ENCODE data around the gene LPIN1.
"Not testable (repeated sequence)": the region's sequence is repeated elsewhere in the genome, so short reads cannot be mapped to it uniquely, and the experiment has no call there.

LPIN1 gene

DNA sequence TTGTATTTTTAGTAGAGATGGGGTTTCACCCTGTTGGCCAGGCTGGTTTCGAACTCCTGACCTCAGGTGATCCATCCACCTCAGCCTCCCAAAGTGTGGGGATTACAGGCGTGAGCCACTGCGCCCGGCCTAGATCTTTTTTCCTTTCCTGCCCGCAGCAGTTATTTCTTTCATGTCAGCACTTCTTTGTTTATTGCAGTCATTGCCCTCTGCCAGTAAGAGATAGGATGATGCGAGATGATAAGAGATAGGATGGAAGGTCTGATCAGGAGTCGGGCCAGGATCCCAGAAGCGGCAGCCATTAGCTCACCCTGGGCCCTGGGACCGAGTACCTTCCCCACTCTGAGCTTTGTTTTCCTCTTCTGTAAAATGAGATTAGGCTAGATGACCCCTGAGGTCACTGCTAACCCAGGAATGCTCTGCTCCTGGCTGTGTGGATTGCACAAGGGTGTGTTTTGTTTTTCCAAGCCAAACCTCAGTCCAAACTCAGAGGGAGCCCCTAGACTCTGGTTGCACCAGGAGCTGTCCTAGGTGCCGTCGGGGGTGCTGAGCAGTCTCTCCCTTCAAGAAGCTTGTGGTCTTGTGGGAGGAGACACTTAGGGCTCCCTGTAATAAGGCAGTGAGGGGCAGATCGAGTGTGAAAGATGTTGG, 63.3 kb downstream of the LPIN1 start:
- no peak for DNase-seq (ENCODE audit: low read depth in 1 of 2, low spot score in 1 of 2)

DNA sequence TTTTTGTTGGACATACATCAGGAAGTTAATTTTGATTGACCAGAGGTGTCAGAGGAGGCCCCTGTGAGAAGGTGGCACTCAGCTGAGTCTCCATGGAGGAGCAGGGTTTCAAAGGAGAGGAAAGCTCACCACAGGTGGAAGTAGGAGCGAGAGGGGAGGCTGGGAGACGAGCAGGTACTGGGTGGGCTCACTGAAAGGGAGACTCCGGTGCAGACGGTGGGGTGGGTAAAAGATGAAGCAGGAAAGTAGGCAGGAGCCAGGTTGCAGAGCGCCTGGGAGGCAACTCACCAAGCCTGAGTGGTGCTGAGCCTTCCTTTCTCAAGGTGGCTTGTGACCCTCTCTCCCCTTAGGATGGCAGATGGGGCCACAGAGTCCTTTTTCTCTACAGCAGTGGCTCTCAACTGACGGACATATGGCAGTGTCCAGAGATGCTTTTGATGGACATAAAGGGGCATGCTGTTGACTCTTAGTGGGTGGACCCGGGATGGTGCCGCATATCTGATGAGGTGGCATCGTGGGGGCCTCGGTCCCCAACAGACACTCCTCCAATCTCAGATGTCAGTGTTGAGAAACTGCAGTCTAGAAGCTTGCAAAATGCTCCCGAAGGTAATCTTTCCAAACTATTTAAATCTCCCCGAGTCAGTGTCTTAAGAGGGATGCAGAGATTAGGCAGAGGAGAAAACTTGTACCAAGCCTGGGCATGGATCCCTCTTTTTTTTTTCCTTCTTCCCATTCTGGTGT, 64.0 kb downstream of the LPIN1 start:
- no peak for DNase-seq (ENCODE audit: low read depth in 1 of 2, low spot score in 1 of 2)

DNA sequence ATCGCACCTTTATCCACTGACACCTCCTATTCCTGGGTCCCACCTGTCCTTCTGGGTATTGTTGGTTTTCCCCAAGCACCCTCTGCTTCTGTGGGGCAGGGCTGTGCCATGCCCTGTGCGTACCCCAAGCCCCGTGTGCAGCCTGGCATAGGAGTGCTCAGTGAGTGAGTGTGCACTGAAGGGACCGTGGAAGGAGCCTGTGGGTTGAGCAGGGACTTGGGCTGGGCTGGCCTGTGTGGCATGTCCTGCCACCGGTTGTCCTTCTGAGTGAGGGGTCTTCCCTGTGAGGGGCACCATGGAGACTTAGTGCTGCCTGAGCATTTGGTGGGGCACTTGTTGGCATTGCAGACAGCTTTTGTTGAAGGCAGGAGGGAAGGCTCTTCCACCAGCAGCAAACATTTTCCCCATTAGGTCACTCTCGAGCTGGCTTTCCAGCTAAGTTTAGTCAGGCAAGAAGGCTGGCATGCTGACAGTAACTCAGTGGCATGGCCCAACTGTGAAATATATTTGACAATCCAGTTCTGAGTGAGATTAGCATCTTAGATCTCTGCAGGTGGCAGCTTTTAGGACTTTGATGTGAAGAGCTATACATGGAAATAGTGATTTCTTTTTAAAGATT, 64.7 kb downstream of the LPIN1 start:
- no peak for DNase-seq (ENCODE audit: low read depth in 1 of 2, low spot score in 1 of 2)

DNA sequence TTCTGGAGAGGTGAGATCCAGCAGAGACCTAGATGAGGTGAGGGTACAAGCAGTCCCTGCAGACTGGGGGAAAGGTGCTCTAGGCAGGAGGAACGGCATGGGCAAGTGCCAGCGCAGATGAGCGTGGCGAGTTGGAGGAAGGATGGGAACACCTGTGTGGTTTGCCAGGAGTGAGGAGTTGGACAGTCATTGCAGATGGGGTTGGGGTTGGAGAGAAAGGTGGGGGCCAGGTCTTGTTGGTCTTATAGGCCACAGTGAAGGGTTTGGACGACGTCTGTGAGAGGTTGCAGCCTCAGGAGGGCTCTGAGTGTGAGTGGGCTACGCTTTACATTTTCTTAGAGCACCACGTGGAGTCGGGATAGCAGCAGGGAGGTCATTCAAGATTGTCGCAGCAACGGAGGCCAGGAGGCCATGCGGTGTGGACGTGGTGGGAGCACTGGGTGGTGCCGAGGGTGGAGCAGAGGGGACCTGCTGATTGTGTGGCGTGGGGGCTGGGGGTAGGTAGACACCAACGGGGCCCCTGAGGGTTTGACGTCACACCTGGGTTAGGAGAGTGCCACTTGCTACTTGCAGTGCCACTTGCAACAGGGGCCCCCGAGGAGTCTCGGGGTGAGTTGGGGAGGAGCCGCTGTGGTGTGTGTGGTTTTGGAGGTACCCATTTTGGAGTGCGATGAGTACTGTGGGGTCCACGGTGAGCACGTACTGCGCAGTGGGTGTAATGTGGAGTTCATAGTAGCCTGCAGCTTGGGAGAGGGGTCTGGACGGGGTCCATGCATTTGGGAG, 66.2 kb downstream of the LPIN1 start:
- DNase-seq (ENCODE audit: low read depth in 1 of 2, low spot score in 1 of 2) = no peak

DNA sequence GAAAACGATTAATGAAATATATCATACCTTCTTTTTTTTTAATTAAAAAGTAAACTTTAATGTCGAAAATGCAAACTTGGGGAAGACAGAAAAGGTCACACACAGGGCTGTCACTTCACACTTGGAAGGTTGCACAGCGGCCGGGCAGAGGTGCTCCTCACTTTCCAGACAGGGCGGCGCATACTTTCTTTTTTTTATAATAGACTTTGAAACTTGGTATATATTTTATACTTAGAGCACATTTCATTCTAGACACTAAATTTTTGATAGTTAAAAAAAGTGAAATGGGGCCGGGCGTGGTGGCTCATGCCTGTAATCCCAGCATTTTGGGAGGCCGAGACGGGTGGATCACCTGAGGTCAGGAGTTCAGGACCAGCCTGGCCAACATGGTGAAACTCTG, 66.9 kb downstream of the LPIN1 start:
- DNase-seq (ENCODE audit: low read depth in 1 of 2, low spot score in 1 of 2) = not testable (repeated sequence)

DNA sequence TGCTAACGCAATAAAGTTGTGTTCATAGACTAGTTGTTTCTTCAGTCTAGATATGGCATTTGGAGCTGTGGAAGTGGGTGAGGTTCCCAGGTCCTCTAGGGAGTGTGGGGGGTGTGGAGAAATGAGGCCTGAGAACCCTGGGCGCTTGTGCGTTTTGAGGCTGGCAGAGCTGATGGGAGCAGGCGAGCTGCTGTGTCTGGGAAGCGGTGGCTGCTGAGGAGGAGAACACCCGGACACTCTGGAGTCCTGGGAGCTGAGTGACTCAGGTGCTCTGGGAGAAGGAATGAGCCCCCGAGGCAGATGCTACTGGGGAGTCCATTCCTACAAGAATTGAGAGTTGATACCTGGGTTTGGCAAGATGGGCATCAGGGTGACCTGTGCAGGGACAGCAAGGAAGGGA, 67.5 kb downstream of the LPIN1 start:
- DNase-seq (ENCODE audit: low read depth in 1 of 2, low spot score in 1 of 2) = no peak

DNA sequence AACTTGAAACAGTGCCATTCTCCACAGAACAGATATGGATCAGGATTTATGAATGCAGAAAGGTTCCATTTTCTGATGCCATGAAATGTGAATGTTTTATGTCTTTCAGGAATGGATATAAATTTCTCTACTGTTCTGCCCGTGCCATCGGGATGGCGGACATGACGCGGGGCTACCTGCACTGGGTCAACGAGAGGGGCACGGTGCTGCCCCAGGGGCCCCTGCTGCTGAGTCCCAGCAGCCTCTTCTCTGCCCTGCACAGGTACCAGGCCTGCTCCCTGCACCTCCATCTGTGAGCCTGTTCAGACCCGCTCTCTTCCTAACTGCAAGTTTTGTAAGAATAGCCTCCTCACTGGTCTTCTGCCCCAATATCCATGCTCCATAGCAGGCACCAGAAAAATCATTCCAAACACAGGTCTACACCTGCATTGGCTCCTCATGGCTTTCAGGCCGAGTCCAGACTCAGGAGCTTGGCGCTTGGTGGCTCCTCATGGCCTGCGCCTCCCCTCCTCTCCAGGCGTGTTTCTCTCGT, 68.6 kb downstream of the LPIN1 start:
- no peak for DNase-seq (ENCODE audit: low read depth in 1 of 2, low spot score in 1 of 2)

DNA sequence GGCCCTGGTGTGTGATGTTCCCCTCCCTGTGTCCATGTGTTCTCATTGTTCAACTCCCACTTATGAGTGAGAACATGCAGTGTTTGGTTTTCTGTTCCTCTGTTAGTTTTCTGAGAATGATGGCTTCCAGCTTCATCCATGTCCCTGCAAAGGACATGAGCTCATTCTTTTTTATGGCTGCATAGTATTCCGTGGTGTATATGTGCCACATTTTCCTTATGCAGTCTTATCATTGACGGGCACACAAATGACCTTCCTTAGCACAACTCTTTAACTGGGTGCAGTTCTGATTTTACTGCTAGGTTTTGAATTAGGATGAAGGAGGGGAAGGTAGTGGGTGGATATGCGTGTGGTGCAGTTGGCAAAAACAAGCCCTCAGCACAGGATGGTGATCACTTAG, 70.5 kb downstream of the LPIN1 start:
- not testable (repeated sequence) for DNase-seq (ENCODE audit: low read depth in 1 of 2, low spot score in 1 of 2)

DNA sequence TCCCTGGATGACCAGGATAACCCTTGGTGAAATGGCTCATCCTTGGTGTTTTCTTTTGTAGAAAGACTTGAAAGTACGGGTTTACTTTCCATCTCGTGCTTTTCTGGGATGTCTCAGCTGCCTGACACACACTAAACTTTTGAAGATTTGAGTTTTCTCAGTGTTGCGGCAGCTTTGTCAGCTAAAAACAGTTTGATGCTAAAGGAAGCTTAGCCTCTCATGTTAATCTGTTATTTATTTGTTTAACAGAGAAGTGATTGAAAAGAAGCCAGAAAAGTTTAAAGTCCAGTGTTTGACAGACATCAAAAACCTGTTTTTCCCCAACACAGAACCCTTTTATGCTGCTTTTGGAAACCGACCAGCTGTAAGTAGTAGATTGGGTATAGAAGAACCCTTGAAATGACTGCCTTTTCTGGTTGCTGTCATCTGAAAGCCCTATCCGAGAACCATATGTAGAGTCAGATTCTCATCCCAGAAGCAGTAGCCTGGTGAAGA, 72.8 kb downstream of the LPIN1 start:
- no peak for DNase-seq (ENCODE audit: low read depth in 1 of 2, low spot score in 1 of 2)

DNA sequence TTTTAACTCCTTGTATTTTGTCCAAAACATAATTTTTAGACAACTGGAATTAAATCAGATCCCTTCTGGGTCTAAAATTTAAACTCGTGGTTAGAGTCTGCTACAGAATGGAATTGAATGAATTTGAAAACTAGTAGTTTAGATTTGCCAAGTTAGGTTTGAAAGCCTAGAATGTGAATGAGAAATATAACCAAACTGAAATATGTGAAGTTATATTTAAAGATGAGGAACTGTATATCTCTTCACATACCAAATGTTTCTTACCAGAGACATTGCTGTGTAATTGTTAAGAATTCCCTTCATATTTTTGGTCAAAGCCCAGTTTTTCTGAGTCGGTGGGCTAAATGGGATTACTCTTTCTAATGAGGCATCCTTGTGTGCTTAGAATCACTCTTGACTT, 74.2 kb downstream of the LPIN1 start:
- DNase-seq (ENCODE audit: low read depth in 1 of 2, low spot score in 1 of 2) = no peak

DNA sequence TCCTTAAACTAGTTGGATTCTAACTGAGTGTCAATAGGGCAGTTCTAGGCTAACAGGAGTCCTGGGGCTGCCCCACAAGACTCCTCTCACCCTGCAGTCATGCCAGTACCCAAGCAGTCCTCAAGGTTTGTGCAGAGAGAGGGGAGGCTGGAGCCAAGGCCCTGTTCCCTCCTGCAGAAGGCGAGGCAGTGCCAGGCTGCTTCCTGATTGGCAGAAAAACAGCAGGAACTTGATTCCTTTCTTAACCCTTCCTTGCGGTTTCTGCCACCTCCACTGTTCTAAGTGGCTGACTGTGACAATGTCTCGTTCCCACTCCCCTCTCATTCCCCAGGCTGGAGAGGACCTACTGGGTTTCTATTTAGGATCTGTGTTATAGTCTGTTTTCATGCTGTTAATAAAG, 75.3 kb downstream of the LPIN1 start:
- no peak for DNase-seq (ENCODE audit: low read depth in 1 of 2, low spot score in 1 of 2)

DNA sequence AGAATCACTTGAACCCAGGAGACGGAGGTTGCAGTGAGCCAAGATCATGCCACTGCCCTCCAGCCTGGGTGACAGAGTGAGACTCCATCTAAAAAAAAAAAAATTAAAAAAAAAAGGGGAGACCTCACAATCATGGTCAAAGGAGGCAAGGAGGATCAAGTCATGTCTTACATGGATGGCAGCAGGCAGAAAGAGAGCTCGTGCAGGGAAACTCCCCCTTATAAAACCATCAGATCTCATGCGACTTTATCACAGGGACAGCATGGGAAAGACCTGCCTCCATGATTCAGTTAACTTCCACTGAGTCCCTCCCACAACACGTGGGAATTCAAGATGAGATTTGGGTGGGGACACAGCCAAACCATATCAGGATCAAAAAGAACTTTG, 75.9 kb downstream of the LPIN1 start:
- not testable (repeated sequence) for DNase-seq (ENCODE audit: low read depth in 1 of 2, low spot score in 1 of 2)

DNA sequence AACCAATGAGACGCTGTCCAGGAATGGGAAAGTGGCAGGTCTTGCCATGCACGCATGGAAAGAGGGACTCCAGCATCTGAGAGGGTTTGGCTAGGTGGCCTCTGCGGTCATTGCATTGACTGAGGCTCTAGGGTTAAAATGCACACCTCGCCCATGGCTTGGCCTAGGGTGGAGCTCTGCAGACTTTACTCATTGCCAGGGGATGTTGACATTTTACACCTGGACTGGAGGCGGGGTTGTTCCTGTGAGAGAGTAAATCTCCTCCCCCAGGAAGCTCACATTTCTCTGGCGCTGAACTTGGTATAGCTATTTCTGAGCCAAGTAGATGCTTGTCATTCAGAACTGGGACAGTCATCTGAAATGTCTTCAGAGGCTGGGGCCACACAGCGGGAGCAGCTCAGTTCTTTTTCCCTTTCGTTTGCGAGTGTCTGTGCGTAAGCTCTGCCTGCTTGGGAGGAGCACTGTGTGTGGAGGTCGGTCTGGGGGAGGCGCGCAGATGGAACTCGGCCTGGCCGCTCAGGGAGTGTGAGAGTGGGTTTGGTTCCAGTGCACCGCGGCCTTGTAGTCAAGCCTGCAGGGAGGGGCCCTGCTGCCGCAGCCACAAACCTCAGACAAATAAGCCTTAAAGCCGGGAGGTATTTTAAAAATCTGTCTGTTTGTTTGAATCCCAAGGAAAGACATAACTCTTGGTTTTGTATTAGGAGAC, 76.5 kb downstream of the LPIN1 start:
- no peak for DNase-seq (ENCODE audit: low read depth in 1 of 2, low spot score in 1 of 2)

DNA sequence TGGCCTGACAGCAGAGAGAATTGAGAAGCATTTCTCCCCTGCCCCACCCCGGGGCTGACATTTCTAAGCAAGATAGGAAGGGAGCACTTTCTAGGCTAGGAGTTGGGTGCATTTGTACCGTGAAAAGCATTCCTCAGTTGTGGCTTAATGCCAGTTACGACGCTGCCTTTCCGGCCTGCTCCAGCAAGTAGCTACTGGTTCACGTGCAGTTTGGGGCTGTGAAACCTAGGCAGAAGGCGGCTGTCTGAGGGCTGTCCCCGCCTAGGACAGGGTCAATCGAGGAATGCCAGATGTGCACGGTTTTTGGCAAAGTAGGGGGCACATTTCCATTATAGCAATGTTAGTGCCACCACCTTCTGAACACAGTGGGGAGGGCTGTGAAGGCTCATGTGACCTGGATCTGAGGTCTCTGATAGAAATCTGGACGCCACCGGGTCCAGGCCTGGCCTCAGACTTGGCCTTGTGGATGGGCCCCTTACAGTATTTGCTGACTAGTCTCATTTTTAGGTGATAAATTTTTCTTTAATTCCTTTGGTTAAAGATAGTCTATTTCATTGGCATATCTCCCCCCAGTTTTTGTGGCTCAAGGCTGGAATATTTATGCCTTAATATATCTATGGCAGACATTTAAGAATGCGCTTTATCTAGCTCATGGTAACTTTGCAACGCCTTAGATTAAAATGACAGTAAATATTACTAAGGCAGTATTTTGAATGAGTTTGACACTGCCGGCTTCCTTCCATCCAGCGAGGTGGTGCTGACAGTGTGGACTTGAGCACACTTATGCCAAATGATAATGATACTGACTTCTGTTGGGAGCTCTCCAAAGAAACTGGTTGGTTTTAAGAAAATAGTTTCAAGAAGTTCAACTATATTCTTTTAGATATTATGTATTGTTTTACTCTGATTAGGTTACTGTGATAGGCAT, 78.7 kb downstream of the LPIN1 start:
- DNase-seq (ENCODE audit: low read depth in 1 of 2, low spot score in 1 of 2) = no peak

DNA sequence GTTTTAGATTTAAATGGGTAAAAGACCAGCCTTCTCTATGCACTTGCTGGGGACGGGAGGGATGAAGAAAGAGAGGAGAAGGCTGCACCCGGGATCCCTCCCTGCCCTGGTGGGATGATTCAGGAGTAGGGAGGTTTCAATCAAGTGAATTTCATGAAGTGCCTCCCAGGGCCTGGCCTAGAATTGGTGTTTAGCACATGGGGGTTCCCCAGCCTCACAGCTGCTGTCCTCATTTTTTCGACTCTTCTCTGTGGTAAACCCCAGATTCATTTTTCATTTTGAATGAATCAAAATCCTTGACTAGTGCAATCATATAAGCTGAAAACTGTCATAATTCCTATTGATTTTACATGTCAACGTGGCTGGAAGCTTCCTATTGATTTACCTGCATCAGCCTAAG, 81.1 kb downstream of the LPIN1 start:
- no peak for DNase-seq (ENCODE audit: low read depth in 1 of 2, low spot score in 1 of 2)

DNA sequence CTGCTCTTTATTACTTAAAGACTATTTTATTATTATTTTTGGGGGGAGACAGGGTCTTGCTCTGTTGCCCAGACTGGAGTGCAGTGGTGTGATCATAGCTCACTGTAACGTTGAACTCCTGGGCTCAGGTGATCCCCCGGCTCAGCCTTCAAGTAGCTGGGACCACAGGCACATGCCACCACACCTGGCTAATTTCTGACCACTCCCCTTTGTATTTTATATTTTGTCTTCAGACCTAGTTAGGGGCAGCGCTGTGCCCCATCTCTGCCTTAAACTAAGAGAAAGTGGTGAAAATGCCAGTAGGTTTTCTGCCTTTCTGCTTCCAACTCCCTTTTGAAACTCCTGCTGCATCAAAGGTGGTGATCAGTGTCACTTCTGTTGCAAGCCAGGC, 82.5 kb downstream of the LPIN1 start:
- DNase-seq (ENCODE audit: low read depth in 1 of 2, low spot score in 1 of 2) = no peak

DNA sequence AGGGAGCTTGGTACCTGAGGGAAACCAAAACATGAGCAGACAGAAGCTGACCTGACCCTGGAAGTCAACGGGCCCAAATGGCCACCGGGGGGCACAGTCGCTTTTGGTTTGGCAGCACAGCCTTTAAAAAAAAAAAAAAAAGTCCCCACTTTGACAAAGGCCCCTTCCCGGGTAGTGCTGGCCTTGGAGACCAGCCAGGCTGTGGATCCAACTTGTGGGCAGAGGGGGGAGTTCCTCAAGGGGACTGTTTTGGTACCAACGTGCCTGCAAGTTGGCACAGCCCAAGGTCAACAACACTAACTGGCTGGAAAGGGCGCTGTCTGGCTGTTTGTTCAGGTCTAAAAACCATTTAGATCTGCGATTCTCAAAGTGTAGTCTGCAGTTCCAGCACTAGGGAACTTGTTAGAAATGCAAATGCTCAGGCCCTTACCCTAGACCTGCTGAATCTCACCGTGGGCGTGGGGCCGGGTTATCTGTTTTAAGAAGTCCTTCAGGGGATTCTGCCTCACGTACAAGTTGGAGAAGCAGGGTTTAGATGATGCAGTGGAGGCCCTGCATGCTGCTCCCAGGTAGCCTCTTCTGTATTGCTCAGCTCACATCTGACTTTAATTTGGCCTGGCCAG, 83.0 kb downstream of the LPIN1 start:
- peak; percentile 32 to 37 for DNase-seq (ENCODE audit: low read depth in 1 of 2, low spot score in 1 of 2)

DNA sequence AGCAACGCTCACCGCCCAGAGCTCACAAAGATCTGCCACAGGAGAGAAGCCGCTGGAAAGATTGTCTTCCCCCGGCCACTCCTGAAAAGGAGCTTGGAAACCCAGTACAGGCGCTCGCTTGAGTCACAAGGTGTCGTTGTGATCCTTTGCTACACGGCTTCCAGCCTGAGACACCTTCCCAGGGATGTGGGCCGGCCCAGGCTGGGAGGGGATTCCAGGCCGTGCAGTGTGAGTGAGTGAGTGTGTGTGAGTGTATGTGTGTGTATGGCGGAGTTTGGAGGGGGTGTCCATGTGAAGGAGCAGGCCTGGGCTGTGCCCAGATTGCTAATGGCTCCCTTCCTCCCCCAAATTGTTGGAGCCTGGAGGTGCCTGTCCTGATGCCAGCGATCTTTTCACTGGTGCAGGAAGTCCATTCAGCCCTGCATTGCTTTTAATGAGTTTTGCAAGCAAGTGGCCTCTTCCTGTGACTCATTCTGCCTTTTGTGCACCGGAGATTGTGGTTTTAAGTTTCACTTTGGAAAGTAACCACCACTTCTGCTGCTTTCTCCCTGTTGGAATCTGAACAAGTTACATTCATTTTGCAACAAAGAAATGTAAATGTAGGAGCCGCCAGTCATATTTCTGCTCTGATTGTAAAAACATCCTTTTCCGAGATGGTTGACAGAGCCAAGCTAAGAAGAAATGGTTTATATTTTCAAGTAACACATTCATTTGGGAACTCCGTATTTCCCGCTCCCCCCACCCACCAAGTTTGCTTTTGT, 83.7 kb downstream of the LPIN1 start:
- peak in 1 of 2 donors; percentile 17 for DNase-seq (ENCODE audit: low read depth in 1 of 2, low spot score in 1 of 2)

Measured in activated T-helper 1 cell treated with anti-CD3 and anti-CD28 coated beads, Interleukin-2, amount 50 U/mL, for 16 hours (primary cell).